Thyroid gland (tissue), 4 donors: Measurements from ENCODE around the gene IGF2BP3. TPM values are rescaled to one million over a fixed set of nuclear protein-coding genes. Genes with fewer than 3 reads are reported as not detected.

Experiments
- DNase-seq, 2 donors: peaks; one replicate each; pipeline ENCODE4 v3.0.0-alpha.2; 2019
- H3K27ac ChIP-seq, 3 donors: fragments of 200-600 bp; sonication (generic); 1 replicate in 2 of 3; 2 replicates in 1 of 3; pipeline ENCODE4 v1.5.1; 2016 to 2019; ENCODE audit warnings: mild to moderate bottlenecking in 1 of 3, moderate library complexity in 1 of 3
- H3K27me3 ChIP-seq: fragments of 200-600 bp; sonication (generic); one replicate; pipeline ENCODE4 v1.5.1; 2019
- H3K36me3 ChIP-seq, 2 donors: fragments of 200-600 bp; sonication (generic); one replicate each; pipeline ENCODE4 v1.5.1; 2016 to 2019
- H3K4me1 ChIP-seq, 2 donors: fragments of 200-600 bp; sonication (generic); one replicate each; pipeline ENCODE4 v1.5.1; 2017 to 2019
- H3K4me3 ChIP-seq, 3 donors: fragments of 200-600 bp; sonication (generic); replicated peaks in 1 of 3; 1 replicate in 2 of 3; 2 replicates in 1 of 3; pipeline ENCODE4 v1.5.1; 2016; ENCODE audit warnings: mild to moderate bottlenecking in 1 of 3
- H3K9me3 ChIP-seq: fragments of 200-600 bp; sonication (generic); one replicate; pipeline ENCODE4 v1.5.1; 2017
- POLR2A ChIP-seq, 2 donors: fragments of 450-650 bp; IDR thresholded peaks; one replicate each; pipeline ENCODE4 v1.6.1; 2017; ENCODE audit warnings: antibody characterized with exemption in 2 of 2, mild to moderate bottlenecking in 2 of 2, moderate library complexity in 1 of 2
- WGBS, 2 donors: methylation state at CpG; one replicate each; pipeline ENCODE4 v1.1.5; 2017; 5-methylcytosine and 5-hydroxymethylcytosine counted together
- intact Hi-C: fragments of 100-400 bp; cut with DNase I; formaldehyde crosslinking; loops from one replicate; pipeline ENCODE4 v1.15.1; 2023
- total RNA-seq, 4 donors: library from RNA; depleted of rRNA; stranded (reverse); fragments of >200 nt; gene quantifications; one replicate each; pipeline ENCODE4 v1.2.3, GENCODE V29; 2016
- TF ChIP-seq, protein P1 (sequence below), 6 experiments: fragments of 200-600 bp in 3 of 6; fragments of 450-650 bp in 3 of 6; sonication (generic) in 3 of 6; IDR thresholded peaks; one replicate each; pipeline ENCODE4 v1.5.1; 2016 to 2019; ENCODE audit warnings: antibody characterized with exemption in 6 of 6, mild to moderate bottlenecking in 2 of 6, inconsistent platforms in 1 of 6, moderate library complexity in 1 of 6

IGF2BP3 gene
- total RNA-seq, 4 donors from 2014 or later, result 0.67 to 5.2 (median 3.4) TPM

DNA sequence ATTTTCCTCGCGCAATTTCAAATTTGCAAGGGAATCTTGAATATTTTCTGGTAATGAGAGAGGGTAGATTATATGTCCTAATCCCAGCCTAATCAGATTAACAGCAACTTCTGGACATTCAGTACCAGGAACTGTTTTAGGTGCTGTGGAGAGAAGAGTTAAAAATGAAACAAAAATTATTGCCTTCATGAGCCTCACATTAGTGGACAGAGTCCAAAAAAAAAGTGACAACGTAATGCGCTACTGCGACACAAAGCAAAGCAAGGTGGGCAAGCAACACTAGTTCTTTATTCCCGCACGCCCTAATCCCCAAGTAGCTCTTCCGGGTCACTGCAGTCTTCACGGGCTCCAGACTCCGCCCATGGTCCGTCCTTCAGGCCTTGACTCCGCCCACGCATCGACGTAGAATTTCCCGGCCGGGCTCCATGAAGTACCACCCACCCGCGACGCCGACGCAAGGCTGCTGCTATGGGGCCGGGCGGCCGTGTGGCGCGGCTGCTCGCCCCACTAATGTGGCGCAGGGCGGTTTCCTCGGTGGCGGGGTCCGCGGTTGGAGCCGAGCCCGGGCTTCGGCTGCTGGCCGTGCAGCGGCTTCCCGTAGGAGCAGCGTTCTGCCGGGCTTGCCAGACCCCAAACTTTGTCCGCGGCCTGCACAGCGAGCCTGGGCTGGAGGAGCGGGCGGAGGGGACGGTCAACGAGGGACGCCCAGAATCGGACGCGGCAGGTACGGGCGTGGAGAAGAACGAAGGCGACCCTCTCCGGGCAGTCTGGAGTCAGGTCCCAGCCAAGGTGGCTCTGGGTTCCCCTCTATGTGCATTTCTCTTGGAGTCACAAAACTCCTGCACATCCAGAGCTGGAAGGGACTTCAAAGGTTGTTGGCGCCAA lies 171.2 kb downstream of the IGF2BP3 start, which contains the start of gene MALSU1:
Gene MALSU1, plus strand, starts transcription at position 455 of the 885 bp plus-strand sequence. Its CDS starts 14 bp downstream, at position 469.
- Histone ChIP-seq H3K4me3 (peak within 1 kb of the TSS; percentile 56 to 78 (median 71)), H3K27me3 (no peaks in the 10 kb centered on the region), H3K27ac (peak within 1 kb of the TSS; percentile 79 to 87 (median 80)), H3K4me1 (peaks cover 35 to 43% of the 10 kb centered on the region in 2 donors), H3K36me3 (no peaks in the 10 kb centered on the region), H3K9me3 (no peaks in the 10 kb centered on the region)
- TF ChIP-seq, protein P1, sequence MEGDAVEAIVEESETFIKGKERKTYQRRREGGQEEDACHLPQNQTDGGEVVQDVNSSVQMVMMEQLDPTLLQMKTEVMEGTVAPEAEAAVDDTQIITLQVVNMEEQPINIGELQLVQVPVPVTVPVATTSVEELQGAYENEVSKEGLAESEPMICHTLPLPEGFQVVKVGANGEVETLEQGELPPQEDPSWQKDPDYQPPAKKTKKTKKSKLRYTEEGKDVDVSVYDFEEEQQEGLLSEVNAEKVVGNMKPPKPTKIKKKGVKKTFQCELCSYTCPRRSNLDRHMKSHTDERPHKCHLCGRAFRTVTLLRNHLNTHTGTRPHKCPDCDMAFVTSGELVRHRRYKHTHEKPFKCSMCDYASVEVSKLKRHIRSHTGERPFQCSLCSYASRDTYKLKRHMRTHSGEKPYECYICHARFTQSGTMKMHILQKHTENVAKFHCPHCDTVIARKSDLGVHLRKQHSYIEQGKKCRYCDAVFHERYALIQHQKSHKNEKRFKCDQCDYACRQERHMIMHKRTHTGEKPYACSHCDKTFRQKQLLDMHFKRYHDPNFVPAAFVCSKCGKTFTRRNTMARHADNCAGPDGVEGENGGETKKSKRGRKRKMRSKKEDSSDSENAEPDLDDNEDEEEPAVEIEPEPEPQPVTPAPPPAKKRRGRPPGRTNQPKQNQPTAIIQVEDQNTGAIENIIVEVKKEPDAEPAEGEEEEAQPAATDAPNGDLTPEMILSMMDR (IDR thresholded peaks at IDR 0.05), result no peak
- TF ChIP-seq POLR2A (IDR thresholded peaks at IDR 0.05), result peak; percentile 74 to 96
- intact Hi-C loops, result no loop called here
- DNase-seq, result peak; percentile 97 to 98
- 1 to 5% methylated on average over 34 to 35 of the region's 59 CpGs for WGBS, 2 donors

DNA sequence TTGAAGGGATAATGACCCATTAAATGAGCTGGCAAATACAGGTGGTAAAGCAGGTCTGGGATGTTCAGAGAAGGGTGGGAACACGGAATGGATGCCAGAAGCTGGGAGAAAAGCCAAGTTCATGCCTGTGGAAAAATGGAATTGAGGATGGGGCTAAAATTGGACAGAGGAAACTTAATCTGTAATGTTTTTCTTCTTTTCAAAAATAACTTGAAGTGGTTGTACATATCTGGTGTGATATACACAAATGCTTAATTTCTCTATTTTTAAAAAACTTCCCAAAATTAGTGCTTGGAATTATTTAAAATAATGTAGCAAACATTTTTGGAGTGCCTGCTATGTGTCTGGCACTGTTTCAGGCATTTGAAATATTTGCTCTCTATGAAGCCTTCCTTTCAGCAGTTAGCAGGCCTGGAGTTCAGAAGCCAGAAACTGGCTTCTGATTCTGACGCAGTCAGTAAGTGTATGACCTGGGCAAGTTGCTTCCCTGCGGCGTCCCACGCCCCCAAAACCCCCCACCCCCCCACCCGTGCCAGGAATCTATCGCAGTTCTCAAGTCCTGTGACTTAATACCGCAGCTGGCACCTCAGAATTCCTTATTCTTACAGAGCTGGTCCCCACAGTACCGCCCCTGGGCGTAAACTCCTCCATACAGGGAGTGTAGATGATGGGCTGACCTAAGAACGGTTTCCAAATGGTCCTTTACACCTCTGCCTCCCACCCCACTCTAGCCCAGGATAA lies 172.0 kb downstream of the IGF2BP3 start:
- 70 to 79% methylated on average over 7 to 11 of the region's 11 CpGs for WGBS, 2 donors
- Histone ChIP-seq H3K27me3 (no peaks in the 10 kb centered on the region), H3K27ac (peak overlapping the region; percentile 79 to 87 (median 80)), H3K9me3 (no peaks in the 10 kb centered on the region), H3K36me3 (no peaks in the 10 kb centered on the region), H3K4me3 (no peak overlapping the region), H3K4me1 (peaks cover 35% of the 10 kb centered on the region in 2 donors)
- no peak for TF ChIP-seq POLR2A (IDR thresholded peaks at IDR 0.05)
- TF ChIP-seq, protein P1 (IDR thresholded peaks at IDR 0.05), result no peak
- intact Hi-C loops, result no loop called here
- DNase-seq, result peak; percentile 17 to 44

DNA sequence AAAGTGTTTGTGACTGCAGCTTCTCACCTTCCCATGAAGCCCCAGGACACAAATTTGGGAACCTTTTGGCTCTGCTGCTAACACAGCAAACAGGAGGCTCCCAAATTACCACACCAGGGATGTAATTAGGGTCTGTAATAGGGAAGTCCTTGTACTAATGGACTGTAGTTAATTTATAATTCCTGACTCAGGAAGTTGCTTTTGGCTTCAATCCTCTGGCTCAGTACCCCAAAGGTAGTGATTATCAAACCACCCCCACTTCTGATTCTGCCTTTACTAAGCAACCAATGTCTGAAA lies 174.9 kb downstream of the IGF2BP3 start:
- no peaks in the 10 kb centered on the region for H3K27me3 ChIP-seq
- intact Hi-C loops, result no loop called here
- H3K9me3 ChIP-seq, result no peaks in the 10 kb centered on the region
- no peak overlapping the region for H3K27ac ChIP-seq
- no peak for TF ChIP-seq POLR2A (IDR thresholded peaks at IDR 0.05)
- TF ChIP-seq, protein P1 (IDR thresholded peaks at IDR 0.05), result no peak
- no peak overlapping the region for H3K4me3 ChIP-seq
- no peak for DNase-seq
- H3K36me3 ChIP-seq, result no peaks in the 10 kb centered on the region
- peaks cover 17 to 24% of the 10 kb centered on the region in 2 donors for H3K4me1 ChIP-seq

DNA sequence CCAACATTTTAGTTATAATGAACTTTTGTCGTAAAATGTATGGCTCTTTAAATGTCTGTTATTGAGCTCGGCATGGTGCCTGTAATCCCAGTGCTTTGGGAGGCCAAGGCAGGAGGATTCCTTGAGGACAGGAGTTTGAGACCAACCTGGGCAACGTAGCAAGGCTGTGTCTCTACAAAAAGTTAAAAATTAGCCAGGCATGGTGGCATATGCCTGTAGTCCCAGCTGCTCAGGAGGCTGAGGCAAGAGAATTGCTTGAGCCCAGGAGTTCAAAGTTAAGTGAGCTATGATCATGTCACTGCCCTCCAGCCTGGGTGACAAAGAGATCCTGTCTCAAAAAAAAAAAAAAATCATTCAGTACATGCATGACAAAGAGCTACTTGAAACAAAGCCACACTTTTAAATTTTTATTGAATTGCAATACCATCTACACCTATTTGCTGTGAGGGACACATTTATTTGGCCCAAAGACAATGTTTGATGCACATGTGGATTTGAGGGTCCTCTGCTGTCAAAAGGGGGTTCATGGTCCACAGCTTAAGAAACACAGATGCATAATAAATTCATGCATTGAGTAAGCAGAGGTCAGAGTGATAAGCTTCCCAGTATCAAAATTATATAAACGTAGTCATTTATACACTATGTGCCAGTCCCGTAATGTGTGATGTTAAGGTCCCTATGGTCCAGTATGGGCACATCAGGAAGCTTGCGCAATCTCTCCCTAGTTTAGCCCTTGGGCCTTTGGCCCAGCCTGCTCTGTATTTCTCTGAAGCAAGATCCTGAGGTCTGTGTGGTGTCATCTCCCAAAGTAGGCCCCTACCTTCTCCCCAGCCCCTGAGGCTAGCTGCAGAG lies 175.5 kb downstream of the IGF2BP3 start:
- H3K36me3 ChIP-seq, result no peaks in the 10 kb centered on the region
- intact Hi-C loops, result no loop called here
- TF ChIP-seq, protein P1 (IDR thresholded peaks at IDR 0.05), result no peak
- TF ChIP-seq POLR2A (IDR thresholded peaks at IDR 0.05), result no peak
- H3K4me1 ChIP-seq, result peaks cover 17 to 19% of the 10 kb centered on the region in 2 donors
- DNase-seq, result no peak
- H3K27me3 ChIP-seq, result no peaks in the 10 kb centered on the region
- WGBS, 2 donors, result 87 to 94% methylated on average over 6 of the region's 6 CpGs
- no peak overlapping the region for H3K4me3 ChIP-seq
- no peak overlapping the region for H3K27ac ChIP-seq
- H3K9me3 ChIP-seq, result no peaks in the 10 kb centered on the region
